GM12891 (cell line): ENCODE measurements around the gene CFAP45.

Source experiments
- DNase-seq: peaks from one replicate; pipeline ENCODE4 v3.0.0; 2011; ENCODE audit warnings: low spot score; ENCODE audit not compliant: insufficient read length
- FAIRE-seq: peaks from 2 replicates; lab custom pipeline; 2011; peaks lifted over from hg19 to GRCh38; lab: Jason Lieb, UNC
- PAX5 ChIP-seq: IDR thresholded peaks from 2 replicates; pipeline ENCODE4 v1.6.1; 2011; ENCODE audit warnings: low read length, moderate library complexity, mild to moderate bottlenecking; ENCODE audit not compliant: insufficient read depth, severe bottlenecking
- POLR2A ChIP-seq: IDR thresholded peaks from 2 replicates; pipeline ENCODE4 v1.6.1; 2011; ENCODE audit warnings: low read depth, low read length, control low read depth
- POLR2AphosphoS5 ChIP-seq: IDR thresholded peaks from 2 replicates; pipeline ENCODE4 v1.6.1; 2011; ENCODE audit warnings: low read depth, low read length, control low read depth
- POU2F2 ChIP-seq: IDR thresholded peaks from 2 replicates; pipeline ENCODE4 v1.6.1; 2011; ENCODE audit warnings: low read depth, mild to moderate bottlenecking, control low read depth, low read length, moderate library complexity
- SPI1 ChIP-seq: IDR thresholded peaks from 2 replicates; pipeline ENCODE4 v1.6.1; 2011; ENCODE audit warnings: low read depth, low read length, control low read depth
- TAF1 ChIP-seq: IDR thresholded peaks from 2 replicates; pipeline ENCODE4 v1.6.1; 2011; ENCODE audit warnings: low read depth, low read length, control low read depth

The CFAP45 gene

GRCh38 chr1:159918352-159919200 lies 18.6 kb upstream of the CFAP45 start:
- DNase-seq (no peak), FAIRE-seq (no peak)
- TF ChIP-seq POU2F2: no peak
- no peak for TF ChIP-seq PAX5
- no peak for TF ChIP-seq TAF1
- TF ChIP-seq POLR2A: no peak
- TF ChIP-seq POLR2AphosphoS5: no peak
- no peak for TF ChIP-seq SPI1

- no peak for DNase-seq
- peak; percentile 5 for FAIRE-seq
- TF ChIP-seq SPI1 (no peak), POLR2A (peak; percentile 47; the same call in 1 of the 2 replicates)
These were observed 17.8 kb upstream of the CFAP45 start for GRCh38 chr1:159917533-159918351.

- DNase-seq (no peak), FAIRE-seq (no peak)
- TF ChIP-seq PAX5 (no peak), POLR2A (no peak), TAF1 (no peak), SPI1 (no peak), POU2F2 (no peak), POLR2AphosphoS5 (no peak)
These were observed 16.5 kb upstream of the CFAP45 start for GRCh38 chr1:159916242-159917051.

- DNase-seq: no peak
- FAIRE-seq: no peak
These were observed 15.7 kb upstream of the CFAP45 start for GRCh38 chr1:159915571-159916241.

GRCh38 chr1:159914252-159915018 lies 14.5 kb upstream of the CFAP45 start:
- FAIRE-seq (no peak), DNase-seq (no peak)
- TF ChIP-seq POU2F2 (no peak), PAX5 (no peak), TAF1 (no peak), SPI1 (no peak), POLR2AphosphoS5 (no peak), POLR2A (no peak)

More at GRCh38 chr1:159915571-159916241, 15.7 kb upstream of the CFAP45 start:
- TF ChIP-seq SPI1 (no peak), PAX5 (no peak), POLR2A (peak; percentile 46; the same call in 1 of the 2 replicates), POU2F2 (0 out of 2 replicates have a peak, but pooled peaks have one; percentile 25), POLR2AphosphoS5 (peak; percentile 81), TAF1 (no peak)

- DNase-seq (no peak), FAIRE-seq (no peak)
- no peak for TF ChIP-seq PAX5
- TF ChIP-seq SPI1: no peak
- TF ChIP-seq POU2F2: no peak
- TF ChIP-seq POLR2A: peak; percentile 52; the same call in 1 of the 2 replicates
- TF ChIP-seq TAF1: no peak
- TF ChIP-seq POLR2AphosphoS5: peak; percentile 67
These were observed 13.7 kb upstream of the CFAP45 start for GRCh38 chr1:159913451-159914192.

- DNase-seq: no peak
- TF ChIP-seq POU2F2: no peak
- TF ChIP-seq POLR2AphosphoS5: no peak
- TF ChIP-seq POLR2A: no peak
- no peak for TF ChIP-seq SPI1
- no peak for TF ChIP-seq TAF1
- TF ChIP-seq PAX5: no peak
- peak; percentile 57 for FAIRE-seq
These were observed 11.5 kb upstream of the CFAP45 start for GRCh38 chr1:159911326-159912070.
